ENCODE data around the gene DLD. TPM values are rescaled to one million over a fixed set of nuclear protein-coding genes. Genes with fewer than 3 reads are reported as not detected.
"Not testable (repeated sequence)": the region's sequence is repeated elsewhere in the genome, so short reads cannot be mapped to it uniquely, and the experiment has no call there.

Gene DLD
- total and polyA plus RNA-seq, 5 donors from 2014 or later, result 44.3 to 81.8 (median 51.6) TPM

GRCh38 chr7:107887827-107888226 is 3.2 kb upstream of the DLD start:
- not testable (repeated sequence) for ATAC-seq (ENCODE audit: low read depth in 2 of 2); H3K9me3 ChIP-seq (ENCODE audit: control insufficient read depth in 2 of 2, low read length in 2 of 2); DNase-seq; H3K36me3 ChIP-seq (ENCODE audit: control insufficient read depth, insufficient read depth, low read length); H3K4me3 ChIP-seq (ENCODE audit: low read depth, low read length); H3K36me3 Mint-ChIP-seq; H3K27ac ChIP-seq (ENCODE audit: insufficient read depth, low read length, poor library complexity, severe bottlenecking); H3K27ac Mint-ChIP-seq; H3K4me3 Mint-ChIP-seq; H3K27me3 ChIP-seq (ENCODE audit: control insufficient read depth, insufficient read depth, low read length); H3K9me3 Mint-ChIP-seq
- peaks cover 6 to 26% (median 19%) of the 10 kb centered on the region in 4 donors for H3K4me1 Mint-ChIP-seq
- peaks cover 23% of the 10 kb centered on the region for H3K4me1 ChIP-seq (ENCODE audit: control insufficient read depth, insufficient read depth, low read length, poor library complexity, severe bottlenecking)
- H3K27me3 Mint-ChIP-seq, result peaks cover 16% of the 10 kb centered on the region

- no peaks in the 10 kb centered on the region for H3K9me3 ChIP-seq (ENCODE audit: control insufficient read depth in 2 of 2, low read length in 2 of 2)
- Mint-ChIP-seq H3K27me3 (peaks cover 16% of the 10 kb centered on the region), H3K27ac (peak overlapping the region in 2 of 3 donors; percentile 98 to 99), H3K36me3 (peaks cover 16% of the 10 kb centered on the region), H3K4me1 (peaks cover 25 to 48% (median 34%) of the 10 kb centered on the region in 4 donors), H3K9me3 (peaks cover 0 to 1% (median 0%) of the 10 kb centered on the region in 7 donors), H3K4me3 (peak overlapping the region; percentile 96 to 100 (median 97))
- H3K4me1 ChIP-seq (ENCODE audit: control insufficient read depth, insufficient read depth, low read length, poor library complexity, severe bottlenecking), result peaks cover 44% of the 10 kb centered on the region
- H3K4me3 ChIP-seq (ENCODE audit: low read depth, low read length), result peak overlapping the region; percentile 90
- H3K27ac ChIP-seq (ENCODE audit: insufficient read depth, low read length, poor library complexity, severe bottlenecking), result peak overlapping the region; percentile 95
- ATAC-seq (ENCODE audit: low read depth in 2 of 2), result no peak
- no peaks in the 10 kb centered on the region for H3K27me3 ChIP-seq (ENCODE audit: control insufficient read depth, insufficient read depth, low read length)
- no peak for DNase-seq
- peaks cover 12% of the 10 kb centered on the region for H3K36me3 ChIP-seq (ENCODE audit: control insufficient read depth, insufficient read depth, low read length)
Observed at GRCh38 chr7:107889992-107890391, 991 bp upstream of the DLD start.

- H3K4me1 Mint-ChIP-seq, result peaks cover 29 to 53% (median 40%) of the 10 kb centered on the region in 4 donors
- H3K27me3 Mint-ChIP-seq, result peaks cover 14% of the 10 kb centered on the region
- peaks cover 45% of the 10 kb centered on the region for H3K4me1 ChIP-seq (ENCODE audit: control insufficient read depth, insufficient read depth, low read length, poor library complexity, severe bottlenecking)
- ATAC-seq (ENCODE audit: low read depth in 2 of 2), result peak in 1 of 2 donors; percentile 4
- peak overlapping the region; percentile 90 for H3K4me3 ChIP-seq (ENCODE audit: low read depth, low read length)
- peak overlapping the region; percentile 95 for H3K27ac ChIP-seq (ENCODE audit: insufficient read depth, low read length, poor library complexity, severe bottlenecking)
- H3K27ac Mint-ChIP-seq, result peak overlapping the region; percentile 98 to 99 (median 98)
- peak overlapping the region; percentile 96 to 100 (median 97) for H3K4me3 Mint-ChIP-seq
- H3K36me3 Mint-ChIP-seq, result peaks cover 21% of the 10 kb centered on the region
- H3K9me3 Mint-ChIP-seq, result peaks cover 0 to 1% (median 0%) of the 10 kb centered on the region in 7 donors
- peak in 1 of 3 donors; percentile 42 for DNase-seq
- H3K27me3 ChIP-seq (ENCODE audit: control insufficient read depth, insufficient read depth, low read length), result no peaks in the 10 kb centered on the region
- H3K9me3 ChIP-seq (ENCODE audit: control insufficient read depth in 2 of 2, low read length in 2 of 2), result no peaks in the 10 kb centered on the region
- H3K36me3 ChIP-seq (ENCODE audit: control insufficient read depth, insufficient read depth, low read length), result peaks cover 17% of the 10 kb centered on the region
Observed at GRCh38 chr7:107890493-107890961, 456 bp upstream of the DLD start.

GRCh38 chr7:107891636-107892366 is 818 bp downstream of the DLD start:
- DNase-seq (peak in 1 of 3 donors; percentile 48), ATAC-seq (ENCODE audit: low read depth in 2 of 2) (peak in 1 of 2 donors; percentile 2)
- Histone ChIP-seq H3K9me3 (ENCODE audit: control insufficient read depth in 2 of 2, low read length in 2 of 2) (no peaks in the 10 kb centered on the region), H3K27me3 (ENCODE audit: control insufficient read depth, insufficient read depth, low read length) (no peaks in the 10 kb centered on the region), H3K4me1 (ENCODE audit: control insufficient read depth, insufficient read depth, low read length, poor library complexity, severe bottlenecking) (peaks cover 49% of the 10 kb centered on the region), H3K4me3 (ENCODE audit: low read depth, low read length) (peak overlapping the region; percentile 90), H3K36me3 (ENCODE audit: control insufficient read depth, insufficient read depth, low read length) (peaks cover 23% of the 10 kb centered on the region), H3K27ac (ENCODE audit: insufficient read depth, low read length, poor library complexity, severe bottlenecking) (peak overlapping the region; percentile 95)
- peaks cover 30% of the 10 kb centered on the region for H3K36me3 Mint-ChIP-seq
- peak overlapping the region; percentile 79 to 99 (median 98) for H3K27ac Mint-ChIP-seq
- peak overlapping the region; percentile 96 to 100 (median 97) for H3K4me3 Mint-ChIP-seq
- peaks cover 6% of the 10 kb centered on the region for H3K27me3 Mint-ChIP-seq
- H3K9me3 Mint-ChIP-seq, result peaks cover 0 to 1% (median 0%) of the 10 kb centered on the region in 7 donors
- H3K4me1 Mint-ChIP-seq, result peaks cover 38 to 65% (median 50%) of the 10 kb centered on the region in 4 donors

DNA sequence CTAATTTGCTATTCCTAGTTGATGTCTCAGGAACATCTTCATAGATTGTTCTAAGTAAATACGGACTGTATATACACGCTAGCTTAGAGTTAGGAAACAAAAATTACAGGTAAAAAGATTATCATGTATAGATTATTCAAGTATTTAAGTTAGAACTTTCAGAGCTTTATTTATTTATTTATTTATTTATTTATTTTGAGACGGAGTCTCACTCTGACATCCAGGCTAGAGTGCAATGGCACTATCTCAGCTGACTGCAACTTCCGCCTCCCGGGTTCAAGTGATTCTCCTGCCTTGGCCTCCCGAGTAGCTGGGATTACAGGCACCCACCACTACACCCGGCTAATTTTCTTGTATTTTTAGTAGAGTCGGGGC is 1.4 kb downstream of the DLD start:
- peak overlapping the region; percentile 79 to 99 (median 98) for H3K27ac Mint-ChIP-seq
- H3K4me3 Mint-ChIP-seq, result peak overlapping the region; percentile 96 to 100 (median 97)
- H3K27me3 Mint-ChIP-seq; DNase-seq; ATAC-seq (ENCODE audit: low read depth in 2 of 2); H3K27me3 ChIP-seq (ENCODE audit: control insufficient read depth, insufficient read depth, low read length); H3K9me3 Mint-ChIP-seq; H3K9me3 ChIP-seq (ENCODE audit: control insufficient read depth in 2 of 2, low read length in 2 of 2): not testable (repeated sequence)
- peak overlapping the region; percentile 90 for H3K4me3 ChIP-seq (ENCODE audit: low read depth, low read length)
- peaks cover 54% of the 10 kb centered on the region for H3K4me1 ChIP-seq (ENCODE audit: control insufficient read depth, insufficient read depth, low read length, poor library complexity, severe bottlenecking)
- peaks cover 35% of the 10 kb centered on the region for H3K36me3 Mint-ChIP-seq
- H3K4me1 Mint-ChIP-seq, result peaks cover 43 to 70% (median 55%) of the 10 kb centered on the region in 4 donors
- peaks cover 27% of the 10 kb centered on the region for H3K36me3 ChIP-seq (ENCODE audit: control insufficient read depth, insufficient read depth, low read length)
- peak overlapping the region; percentile 95 for H3K27ac ChIP-seq (ENCODE audit: insufficient read depth, low read length, poor library complexity, severe bottlenecking)

- H3K4me1 Mint-ChIP-seq, result peaks cover 45 to 65% (median 56%) of the 10 kb centered on the region in 4 donors
- H3K36me3 Mint-ChIP-seq, result peaks cover 51% of the 10 kb centered on the region
- H3K27me3 Mint-ChIP-seq, result no peaks in the 10 kb centered on the region
- H3K27ac Mint-ChIP-seq, result peak overlapping the region in 2 of 3 donors; percentile 6 to 56
- H3K27ac ChIP-seq (ENCODE audit: insufficient read depth, low read length, poor library complexity, severe bottlenecking), result no peak overlapping the region
- no peak for ATAC-seq (ENCODE audit: low read depth in 2 of 2)
- H3K9me3 Mint-ChIP-seq, result no peaks in the 10 kb centered on the region
- peak overlapping the region; percentile 15 for H3K4me3 ChIP-seq (ENCODE audit: low read depth, low read length)
- no peaks in the 10 kb centered on the region for H3K9me3 ChIP-seq (ENCODE audit: control insufficient read depth in 2 of 2, low read length in 2 of 2)
- H3K27me3 ChIP-seq (ENCODE audit: control insufficient read depth, insufficient read depth, low read length), result no peaks in the 10 kb centered on the region
- no peak for DNase-seq
- H3K4me3 Mint-ChIP-seq, result peak overlapping the region in 2 of 4 donors; percentile 15 to 18
- H3K36me3 ChIP-seq (ENCODE audit: control insufficient read depth, insufficient read depth, low read length), result peaks cover 48% of the 10 kb centered on the region
- peaks cover 22% of the 10 kb centered on the region for H3K4me1 ChIP-seq (ENCODE audit: control insufficient read depth, insufficient read depth, low read length, poor library complexity, severe bottlenecking)
Observed at GRCh38 chr7:107898997-107899594, 8.1 kb downstream of the DLD start.

DNA sequence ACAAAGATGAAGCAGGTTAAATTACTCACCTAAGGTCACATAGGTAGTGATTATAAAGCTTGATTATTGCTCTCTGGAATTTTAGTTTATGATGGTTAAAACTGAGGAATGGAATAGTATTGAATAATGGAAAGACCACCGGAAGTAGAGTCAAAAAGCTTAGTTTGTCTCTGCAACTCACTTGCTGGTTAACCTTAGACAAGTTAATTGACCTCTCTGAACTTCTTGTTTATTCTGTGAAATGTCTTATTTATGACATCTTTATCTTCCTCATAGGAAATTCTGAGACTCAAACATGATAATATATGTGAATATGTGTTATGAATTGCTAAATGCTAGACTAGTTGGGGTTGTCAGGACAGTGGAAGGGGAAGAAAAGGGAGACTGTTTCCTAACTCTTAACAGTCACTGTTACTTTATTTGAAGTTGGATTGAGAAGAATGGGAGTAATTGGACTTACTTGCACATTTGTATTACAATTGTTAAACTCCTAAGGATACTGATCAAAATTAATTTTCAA is 9.6 kb downstream of the DLD start:
- ATAC-seq (ENCODE audit: low read depth in 2 of 2) (no peak), DNase-seq (no peak)
- Mint-ChIP-seq H3K4me1 (peaks cover 39 to 50% (median 42%) of the 10 kb centered on the region in 4 donors), H3K36me3 (peaks cover 44% of the 10 kb centered on the region), H3K27ac (no peak overlapping the region), H3K27me3 (no peaks in the 10 kb centered on the region), H3K9me3 (no peaks in the 10 kb centered on the region), H3K4me3 (peak overlapping the region in 1 of 4 donors; percentile 30)
- H3K27ac ChIP-seq (ENCODE audit: insufficient read depth, low read length, poor library complexity, severe bottlenecking), result no peak overlapping the region
- no peak overlapping the region for H3K4me3 ChIP-seq (ENCODE audit: low read depth, low read length)
- no peaks in the 10 kb centered on the region for H3K27me3 ChIP-seq (ENCODE audit: control insufficient read depth, insufficient read depth, low read length)
- H3K9me3 ChIP-seq (ENCODE audit: control insufficient read depth in 2 of 2, low read length in 2 of 2), result no peaks in the 10 kb centered on the region
- H3K36me3 ChIP-seq (ENCODE audit: control insufficient read depth, insufficient read depth, low read length), result peaks cover 48% of the 10 kb centered on the region
- H3K4me1 ChIP-seq (ENCODE audit: control insufficient read depth, insufficient read depth, low read length, poor library complexity, severe bottlenecking), result peaks cover 13% of the 10 kb centered on the region
